ENCODE results near the gene ARSI.

Gene ARSI

DNA sequence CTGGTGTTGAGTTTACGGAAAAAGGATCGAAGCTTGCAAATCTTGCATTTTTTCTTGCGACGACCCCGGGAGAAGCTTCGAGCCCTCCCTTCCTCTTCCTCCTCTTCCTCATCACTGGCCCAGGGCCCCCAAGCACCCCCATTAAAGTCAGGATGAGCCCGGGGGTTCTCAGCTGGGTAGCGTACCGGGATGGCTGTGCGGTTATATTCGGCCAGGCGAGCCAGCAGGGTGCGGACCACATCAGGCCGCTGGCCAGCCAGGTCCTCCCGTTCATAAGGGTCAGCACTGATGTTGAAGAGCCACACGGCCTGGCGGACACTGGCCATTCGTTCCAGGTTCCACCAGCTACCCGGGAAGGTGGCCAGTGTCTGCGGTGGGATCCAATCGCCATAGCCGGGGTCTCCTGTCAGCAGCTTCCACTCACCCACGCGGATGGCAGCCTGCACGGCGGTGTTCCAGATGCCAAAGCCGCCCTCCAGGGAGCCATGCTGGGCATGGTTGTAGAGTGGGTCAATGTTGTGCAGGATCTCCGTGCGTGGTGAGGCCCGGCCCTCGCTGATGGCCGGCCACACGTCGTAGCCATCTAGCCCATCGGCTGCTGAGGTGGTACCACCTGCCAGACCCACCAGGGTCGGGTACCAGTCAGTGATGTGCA is 5.3 kb downstream of the ARSI start:
- no peak for DNase-seq (ENCODE audit: low read depth in 1 of 2, low spot score in 1 of 2)
- H3K27me3 ChIP-seq (ENCODE audit: insufficient read depth, poor library complexity, severe bottlenecking): peaks cover 10% of the 10 kb centered on the region
- no peak overlapping the region for H3K4me3 ChIP-seq (replicated peaks; ENCODE audit: insufficient read depth, low read length)
- TF ChIP-seq SPI1 (IDR thresholded peaks at IDR 0.05; ENCODE audit: borderline replicate concordance, low read depth): no peak
- no peak for TF ChIP-seq POLR2AphosphoS5 (IDR thresholded peaks at IDR 0.05; ENCODE audit: low read depth)
- TF ChIP-seq GABPA (IDR thresholded peaks at IDR 0.05; ENCODE audit: low read depth): no peak
- TF ChIP-seq, protein P1, sequence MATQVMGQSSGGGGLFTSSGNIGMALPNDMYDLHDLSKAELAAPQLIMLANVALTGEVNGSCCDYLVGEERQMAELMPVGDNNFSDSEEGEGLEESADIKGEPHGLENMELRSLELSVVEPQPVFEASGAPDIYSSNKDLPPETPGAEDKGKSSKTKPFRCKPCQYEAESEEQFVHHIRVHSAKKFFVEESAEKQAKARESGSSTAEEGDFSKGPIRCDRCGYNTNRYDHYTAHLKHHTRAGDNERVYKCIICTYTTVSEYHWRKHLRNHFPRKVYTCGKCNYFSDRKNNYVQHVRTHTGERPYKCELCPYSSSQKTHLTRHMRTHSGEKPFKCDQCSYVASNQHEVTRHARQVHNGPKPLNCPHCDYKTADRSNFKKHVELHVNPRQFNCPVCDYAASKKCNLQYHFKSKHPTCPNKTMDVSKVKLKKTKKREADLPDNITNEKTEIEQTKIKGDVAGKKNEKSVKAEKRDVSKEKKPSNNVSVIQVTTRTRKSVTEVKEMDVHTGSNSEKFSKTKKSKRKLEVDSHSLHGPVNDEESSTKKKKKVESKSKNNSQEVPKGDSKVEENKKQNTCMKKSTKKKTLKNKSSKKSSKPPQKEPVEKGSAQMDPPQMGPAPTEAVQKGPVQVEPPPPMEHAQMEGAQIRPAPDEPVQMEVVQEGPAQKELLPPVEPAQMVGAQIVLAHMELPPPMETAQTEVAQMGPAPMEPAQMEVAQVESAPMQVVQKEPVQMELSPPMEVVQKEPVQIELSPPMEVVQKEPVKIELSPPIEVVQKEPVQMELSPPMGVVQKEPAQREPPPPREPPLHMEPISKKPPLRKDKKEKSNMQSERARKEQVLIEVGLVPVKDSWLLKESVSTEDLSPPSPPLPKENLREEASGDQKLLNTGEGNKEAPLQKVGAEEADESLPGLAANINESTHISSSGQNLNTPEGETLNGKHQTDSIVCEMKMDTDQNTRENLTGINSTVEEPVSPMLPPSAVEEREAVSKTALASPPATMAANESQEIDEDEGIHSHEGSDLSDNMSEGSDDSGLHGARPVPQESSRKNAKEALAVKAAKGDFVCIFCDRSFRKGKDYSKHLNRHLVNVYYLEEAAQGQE (IDR thresholded peaks at IDR 0.05; ENCODE audit: insufficient replicate concordance, low read depth): no peak
- TF ChIP-seq, protein P2, sequence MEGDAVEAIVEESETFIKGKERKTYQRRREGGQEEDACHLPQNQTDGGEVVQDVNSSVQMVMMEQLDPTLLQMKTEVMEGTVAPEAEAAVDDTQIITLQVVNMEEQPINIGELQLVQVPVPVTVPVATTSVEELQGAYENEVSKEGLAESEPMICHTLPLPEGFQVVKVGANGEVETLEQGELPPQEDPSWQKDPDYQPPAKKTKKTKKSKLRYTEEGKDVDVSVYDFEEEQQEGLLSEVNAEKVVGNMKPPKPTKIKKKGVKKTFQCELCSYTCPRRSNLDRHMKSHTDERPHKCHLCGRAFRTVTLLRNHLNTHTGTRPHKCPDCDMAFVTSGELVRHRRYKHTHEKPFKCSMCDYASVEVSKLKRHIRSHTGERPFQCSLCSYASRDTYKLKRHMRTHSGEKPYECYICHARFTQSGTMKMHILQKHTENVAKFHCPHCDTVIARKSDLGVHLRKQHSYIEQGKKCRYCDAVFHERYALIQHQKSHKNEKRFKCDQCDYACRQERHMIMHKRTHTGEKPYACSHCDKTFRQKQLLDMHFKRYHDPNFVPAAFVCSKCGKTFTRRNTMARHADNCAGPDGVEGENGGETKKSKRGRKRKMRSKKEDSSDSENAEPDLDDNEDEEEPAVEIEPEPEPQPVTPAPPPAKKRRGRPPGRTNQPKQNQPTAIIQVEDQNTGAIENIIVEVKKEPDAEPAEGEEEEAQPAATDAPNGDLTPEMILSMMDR (IDR thresholded peaks at IDR 0.05; ENCODE audit: insufficient read depth, low read length): no peak
- H3K27ac ChIP-seq (replicated peaks): no peak overlapping the region

DNA sequence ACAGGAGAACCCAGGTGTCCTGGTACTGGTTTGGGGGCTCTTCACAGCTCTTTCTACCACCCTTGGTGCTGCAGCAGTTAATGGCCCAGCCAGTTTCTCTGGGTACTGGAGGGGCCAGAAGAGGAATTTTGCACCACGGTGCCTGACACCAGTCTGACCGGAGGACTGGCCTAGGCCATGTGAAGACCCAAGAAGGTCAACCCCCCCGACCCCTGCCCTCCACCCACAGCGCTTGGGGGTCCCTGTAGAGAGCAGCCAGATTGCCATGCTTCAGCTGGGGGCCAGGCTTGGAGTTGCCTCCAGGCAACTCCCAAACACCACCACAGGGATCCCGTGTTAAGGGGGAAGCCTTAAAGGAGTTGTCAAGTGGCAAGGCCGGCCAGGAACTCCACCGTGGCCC is 6.2 kb downstream of the ARSI start:
- no peak for DNase-seq (ENCODE audit: low read depth in 1 of 2, low spot score in 1 of 2)
- TF ChIP-seq, protein P2 (IDR thresholded peaks at IDR 0.05; ENCODE audit: insufficient read depth, low read length): no peak
- TF ChIP-seq, protein P1 (IDR thresholded peaks at IDR 0.05; ENCODE audit: insufficient replicate concordance, low read depth): no peak
- TF ChIP-seq SPI1 (IDR thresholded peaks at IDR 0.05; ENCODE audit: borderline replicate concordance, low read depth): no peak
- TF ChIP-seq POLR2AphosphoS5 (IDR thresholded peaks at IDR 0.05; ENCODE audit: low read depth): no peak
- TF ChIP-seq GABPA (IDR thresholded peaks at IDR 0.05; ENCODE audit: low read depth): no peak

DNA sequence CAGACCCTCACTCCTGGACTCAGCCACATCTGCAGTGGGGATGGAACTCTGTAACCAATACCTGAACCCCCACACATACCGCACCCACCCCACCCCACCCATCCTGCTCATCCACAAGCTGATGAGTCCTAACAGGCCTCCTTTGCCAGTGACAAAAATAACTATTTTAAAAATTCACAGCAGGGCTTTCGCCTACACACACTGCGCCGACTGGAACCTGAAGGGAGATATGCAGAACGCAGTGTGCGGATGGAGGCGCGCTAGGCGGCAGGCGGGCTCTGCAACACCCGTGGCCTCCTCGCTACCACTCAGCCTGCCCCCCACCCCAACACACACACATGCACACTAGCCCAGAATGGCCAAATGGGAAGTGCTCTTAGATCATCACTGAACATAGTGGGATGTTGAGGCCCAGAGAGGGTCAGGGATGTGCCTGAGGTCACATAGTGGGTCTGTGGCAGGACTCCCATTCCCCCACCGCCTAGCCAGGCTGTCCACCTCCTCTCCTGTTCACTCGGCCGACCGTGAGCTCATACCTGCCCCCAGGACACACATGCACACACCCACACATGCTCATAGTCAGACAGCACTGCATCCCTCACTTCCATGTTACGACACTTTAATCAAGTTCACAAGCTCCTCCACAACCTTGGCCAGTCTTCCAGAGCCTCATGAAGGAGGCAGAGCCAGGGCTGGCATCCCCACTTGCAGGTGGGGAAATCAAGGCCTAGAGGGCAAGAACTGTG is 6.8 kb downstream of the ARSI start:
- no peak overlapping the region for H3K27ac ChIP-seq (replicated peaks)
- TF ChIP-seq GABPA (IDR thresholded peaks at IDR 0.05; ENCODE audit: low read depth) (no peak), POLR2AphosphoS5 (IDR thresholded peaks at IDR 0.05; ENCODE audit: low read depth) (no peak), SPI1 (IDR thresholded peaks at IDR 0.05; ENCODE audit: borderline replicate concordance, low read depth) (no peak)
- TF ChIP-seq, protein P2 (IDR thresholded peaks at IDR 0.05; ENCODE audit: insufficient read depth, low read length): no peak
- TF ChIP-seq, protein P1 (IDR thresholded peaks at IDR 0.05; ENCODE audit: insufficient replicate concordance, low read depth): no peak
- no peak overlapping the region for H3K4me3 ChIP-seq (replicated peaks; ENCODE audit: insufficient read depth, low read length)
- no peak for DNase-seq (ENCODE audit: low read depth in 1 of 2, low spot score in 1 of 2)
- H3K27me3 ChIP-seq (ENCODE audit: insufficient read depth, poor library complexity, severe bottlenecking): peaks cover 2% of the 10 kb centered on the region

More for the DNA sequence above, 6.2 kb downstream of the ARSI start:
- H3K27me3 ChIP-seq (ENCODE audit: insufficient read depth, poor library complexity, severe bottlenecking): peaks cover 7% of the 10 kb centered on the region
- no peak overlapping the region for H3K4me3 ChIP-seq (replicated peaks; ENCODE audit: insufficient read depth, low read length)
- no peak overlapping the region for H3K27ac ChIP-seq (replicated peaks)
